IPS-18c (cell line): ENCODE results near the gene DNAAF9.
"Not testable (repeated sequence)": the region's sequence is repeated elsewhere in the genome, so short reads cannot be mapped to it uniquely, and the experiment has no call there.

Source experiments
- H3K4me3 ChIP-seq: 2 replicates; pipeline ENCODE4 v1.7.0; 2013; ENCODE audit warnings: low read depth, mild to moderate bottlenecking, low read length, moderate library complexity; ENCODE audit not compliant: insufficient read depth
- H3K9me3 ChIP-seq: one replicate; pipeline ENCODE4 v1.6.1; 2013; ENCODE audit warnings: mild to moderate bottlenecking, low read length, moderate library complexity; ENCODE audit not compliant: control insufficient read depth, insufficient read depth

Gene DNAAF9

DNA sequence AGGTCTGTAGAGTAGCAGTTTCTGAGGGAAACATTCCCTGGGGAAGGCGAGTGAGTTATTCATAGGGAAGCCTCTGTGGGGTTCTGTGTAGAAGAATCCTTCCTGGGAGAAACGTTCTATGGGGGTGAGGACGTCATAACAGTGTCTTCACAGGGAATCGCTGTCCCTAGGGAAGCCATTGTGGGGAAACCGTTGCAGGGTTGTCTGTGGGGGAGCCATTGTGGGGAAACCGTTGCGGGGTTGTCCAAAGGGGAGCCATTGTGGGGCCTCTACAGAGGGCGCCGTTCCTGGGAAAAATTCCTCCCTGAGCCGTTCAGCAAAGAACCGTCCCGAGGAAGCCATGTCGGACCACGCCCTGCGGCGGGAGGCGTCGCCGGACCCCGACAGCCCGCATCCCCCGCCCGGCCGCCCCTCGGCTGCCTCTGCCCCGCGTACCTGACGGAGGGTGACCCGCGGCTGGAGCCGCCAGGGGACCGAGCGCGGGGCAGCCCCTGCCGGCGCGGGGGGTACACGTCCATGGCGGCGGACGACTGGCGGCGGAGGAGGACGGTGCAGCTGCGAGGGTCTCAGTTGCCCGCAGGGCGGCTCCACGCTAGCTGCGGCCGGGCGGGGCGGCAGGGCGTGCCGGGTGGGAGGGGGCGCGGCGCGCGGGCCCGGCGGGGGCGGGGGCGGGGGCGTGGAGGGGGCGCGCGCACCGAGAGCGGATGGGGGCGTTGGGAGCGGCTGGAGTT lies at the start of gene DNAAF9:
Gene DNAAF9, minus strand, starts transcription at position 630 of the 731 bp plus-strand sequence. Its CDS starts 112 bp downstream, at position 518.
- peak within 1 kb of the TSS; percentile 81 for H3K4me3 ChIP-seq
- no peaks in the 10 kb centered on the region for H3K9me3 ChIP-seq

DNA sequence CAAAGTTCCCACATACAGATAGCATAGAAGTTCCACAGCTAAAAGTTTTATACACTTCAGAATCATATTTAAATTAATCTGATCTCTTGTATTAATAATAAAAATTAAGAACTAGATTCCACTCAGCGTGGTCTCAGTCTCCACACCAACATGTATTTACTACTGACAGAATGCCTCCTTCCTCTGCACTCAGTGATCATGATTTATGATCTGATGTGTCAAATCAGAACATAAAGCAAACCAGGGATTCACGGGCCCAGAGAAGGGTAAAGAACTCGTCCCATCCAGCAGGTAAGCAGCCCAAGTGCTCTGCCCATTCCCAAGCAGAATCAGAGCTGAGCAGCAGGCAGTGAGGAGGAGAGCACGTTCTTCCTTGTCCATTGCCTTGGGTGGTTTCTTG lies 49.2 kb upstream of the DNAAF9 start:
- Histone ChIP-seq H3K4me3 (no peak overlapping the region), H3K9me3 (no peaks in the 10 kb centered on the region)

DNA sequence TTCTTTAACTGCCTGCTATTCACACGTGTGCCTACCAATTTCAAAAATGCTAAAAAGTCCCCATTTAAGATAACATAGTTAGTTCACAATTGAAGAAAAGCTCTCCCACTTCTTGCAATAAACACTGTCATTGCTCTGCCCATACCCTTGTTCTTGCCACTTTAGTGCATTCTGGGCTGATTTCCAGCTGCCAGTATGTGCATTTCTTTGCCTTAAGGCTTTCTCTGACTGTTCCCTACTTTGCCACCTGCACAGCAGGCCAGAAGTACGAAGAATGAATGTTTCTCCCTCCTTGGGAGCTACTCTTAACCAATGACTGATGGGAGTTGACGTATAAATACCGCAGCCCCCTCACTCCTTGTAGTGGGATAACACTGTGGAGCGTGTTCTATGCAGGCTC lies 47.4 kb upstream of the DNAAF9 start:
- no peaks in the 10 kb centered on the region for H3K9me3 ChIP-seq
- no peak overlapping the region for H3K4me3 ChIP-seq

DNA sequence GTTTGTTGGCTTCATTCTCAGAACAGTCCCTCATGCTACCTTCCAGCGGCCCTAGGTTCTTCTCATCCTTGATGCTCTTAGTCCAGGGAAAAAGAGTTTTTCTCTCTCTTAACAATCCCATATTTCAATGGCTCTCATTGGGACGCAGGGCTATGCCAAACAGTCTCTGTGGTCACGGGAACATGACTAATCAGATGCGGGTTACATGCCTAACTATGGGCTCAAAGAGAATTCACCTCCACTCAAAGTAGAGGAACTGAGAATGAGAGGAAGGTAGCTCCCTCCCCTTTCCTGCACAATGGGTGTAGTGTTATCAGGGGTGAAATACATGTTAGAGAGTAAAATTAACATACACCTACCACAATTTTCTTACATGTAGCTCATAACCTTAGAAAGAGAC lies 45.2 kb upstream of the DNAAF9 start:
- Histone ChIP-seq H3K4me3 (no peak overlapping the region), H3K9me3 (no peaks in the 10 kb centered on the region)

DNA sequence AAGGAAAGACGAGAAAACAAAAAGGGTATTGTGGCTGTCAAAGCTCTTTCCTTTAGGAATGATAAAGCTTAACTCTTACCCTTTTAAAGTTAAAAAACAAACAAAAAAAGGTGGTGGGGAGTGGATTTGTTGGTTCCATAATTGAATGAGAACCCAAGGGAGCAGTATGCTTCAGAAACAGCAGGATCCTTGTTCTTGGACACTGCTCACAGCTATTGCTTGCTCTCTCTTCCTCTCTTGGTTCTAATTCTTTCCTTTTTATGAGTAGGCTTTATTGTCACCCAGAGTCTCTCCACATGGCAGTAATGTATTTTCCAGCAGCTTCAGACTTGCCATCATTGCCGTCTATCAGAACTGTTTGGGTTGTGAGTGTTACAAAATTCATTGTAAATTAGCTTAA lies 44.7 kb upstream of the DNAAF9 start:
- H3K9me3 ChIP-seq: no peaks in the 10 kb centered on the region
- H3K4me3 ChIP-seq: no peak overlapping the region

DNA sequence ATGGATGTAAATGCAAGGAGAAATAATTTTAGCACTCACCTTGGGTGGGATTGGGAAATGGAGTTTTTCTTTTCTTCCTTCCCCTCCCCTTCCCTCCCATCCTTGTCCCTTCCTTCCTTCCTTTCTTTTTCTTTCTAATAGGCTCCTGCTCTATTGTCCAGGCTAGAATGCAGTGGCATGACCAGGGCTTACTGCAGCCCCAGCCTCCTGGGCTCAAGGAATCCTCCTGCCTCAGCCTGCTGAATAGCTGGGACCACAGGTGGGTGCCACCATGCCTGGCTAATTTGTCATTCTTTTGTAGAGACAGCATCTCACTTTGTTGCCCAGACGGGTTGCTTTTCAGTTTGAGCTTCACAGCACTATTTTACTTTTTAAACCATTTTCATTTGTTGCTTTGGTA lies 41.9 kb upstream of the DNAAF9 start:
- Histone ChIP-seq H3K9me3 (no peaks in the 10 kb centered on the region), H3K4me3 (no peak overlapping the region)

DNA sequence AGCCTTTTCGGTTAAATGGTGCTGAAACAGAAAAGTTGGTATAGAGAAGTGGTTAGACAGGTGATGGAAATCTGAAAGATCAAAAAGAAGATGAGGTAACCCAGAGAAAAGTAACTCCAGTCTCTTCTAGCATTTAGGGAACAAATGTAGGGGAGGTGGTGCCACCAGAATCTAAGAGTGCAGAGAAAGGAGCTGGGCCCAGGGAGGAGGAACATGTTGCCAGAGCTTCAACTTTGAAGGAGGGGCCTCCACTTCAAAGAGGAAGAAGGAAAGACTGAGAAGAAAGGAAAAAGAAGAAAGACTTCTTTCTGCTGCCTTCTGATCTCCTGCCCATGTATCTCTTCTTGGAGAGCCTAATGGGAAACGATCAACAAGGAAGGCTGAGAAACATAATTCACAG lies 39.9 kb upstream of the DNAAF9 start:
- Histone ChIP-seq H3K4me3 (no peak overlapping the region), H3K9me3 (no peaks in the 10 kb centered on the region)

DNA sequence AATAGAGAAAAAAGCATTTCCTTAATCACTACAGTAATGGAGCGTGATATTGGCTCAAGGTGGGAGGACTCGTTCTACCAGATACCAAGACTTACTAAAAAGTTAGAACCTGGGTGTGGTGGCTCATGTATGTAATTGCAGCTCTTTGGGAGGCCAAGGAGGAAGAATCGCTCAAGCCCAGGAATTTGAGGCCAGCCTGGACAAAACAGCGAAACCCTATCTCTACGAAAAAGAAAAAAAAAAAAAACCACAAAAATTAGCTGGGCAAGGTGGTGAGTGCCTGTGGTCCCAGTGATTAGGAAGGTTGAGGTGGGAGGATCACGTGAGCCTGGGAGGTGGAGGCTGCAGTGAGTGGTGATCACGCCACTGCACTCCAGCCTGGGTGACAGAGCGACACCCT lies 39.3 kb upstream of the DNAAF9 start:
- H3K9me3 ChIP-seq: peaks cover 3% of the 10 kb centered on the region
- H3K4me3 ChIP-seq: no peak overlapping the region

DNA sequence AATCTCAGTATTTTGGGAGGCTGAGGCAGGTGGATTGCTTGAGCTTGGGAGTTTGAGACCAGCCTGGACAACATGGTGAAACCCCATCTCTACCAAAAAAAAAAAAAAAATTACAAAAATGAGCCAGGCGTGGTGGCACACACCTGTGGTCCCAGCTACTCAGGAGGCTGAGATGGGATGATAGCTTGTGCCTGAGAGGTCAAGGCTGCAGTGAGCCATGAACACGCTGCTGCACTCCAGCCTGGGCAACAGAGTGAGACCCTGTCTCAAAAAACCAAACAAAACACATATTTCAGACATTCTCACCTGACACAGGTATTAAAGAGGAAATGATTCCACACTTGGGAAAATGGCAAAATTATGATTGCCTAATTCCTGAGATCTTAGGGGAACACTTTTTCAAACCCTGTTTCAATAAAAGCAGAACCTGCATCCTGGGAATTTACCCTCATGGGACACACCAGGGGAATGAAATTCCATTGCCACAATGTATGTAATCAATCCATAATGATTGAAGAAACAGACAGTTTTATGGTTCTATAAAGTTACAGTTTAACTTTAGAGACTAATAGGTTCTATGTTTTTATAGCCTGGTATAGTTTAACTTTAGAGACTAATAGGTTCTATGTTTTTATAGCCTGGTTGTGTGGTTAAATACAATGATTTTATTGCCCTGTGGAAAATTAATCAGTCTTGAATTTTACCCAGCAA lies 29.6 kb upstream of the DNAAF9 start:
- Histone ChIP-seq H3K9me3 (peaks cover 2% of the 10 kb centered on the region), H3K4me3 (no peak overlapping the region)

DNA sequence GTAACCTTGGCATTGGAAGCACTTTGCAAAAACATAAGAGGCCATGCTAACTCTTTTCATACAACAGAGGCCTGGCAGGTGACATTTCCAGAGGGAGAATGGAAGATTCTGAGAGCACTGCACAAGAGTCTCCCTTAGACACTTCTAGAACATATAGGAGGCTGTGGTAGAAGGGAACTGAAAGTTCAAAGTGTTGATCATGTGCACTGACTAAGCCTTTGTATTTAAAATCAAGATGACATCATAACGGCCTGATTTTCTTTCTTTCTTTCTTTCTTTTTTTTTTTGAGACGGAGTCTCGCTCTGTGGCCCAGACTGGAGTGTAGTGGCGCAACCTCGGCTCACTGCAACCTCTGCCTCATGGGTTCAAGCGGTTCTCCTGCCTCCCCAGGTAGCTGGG lies 26.8 kb upstream of the DNAAF9 start:
- no peaks in the 10 kb centered on the region for H3K9me3 ChIP-seq
- no peak overlapping the region for H3K4me3 ChIP-seq

DNA sequence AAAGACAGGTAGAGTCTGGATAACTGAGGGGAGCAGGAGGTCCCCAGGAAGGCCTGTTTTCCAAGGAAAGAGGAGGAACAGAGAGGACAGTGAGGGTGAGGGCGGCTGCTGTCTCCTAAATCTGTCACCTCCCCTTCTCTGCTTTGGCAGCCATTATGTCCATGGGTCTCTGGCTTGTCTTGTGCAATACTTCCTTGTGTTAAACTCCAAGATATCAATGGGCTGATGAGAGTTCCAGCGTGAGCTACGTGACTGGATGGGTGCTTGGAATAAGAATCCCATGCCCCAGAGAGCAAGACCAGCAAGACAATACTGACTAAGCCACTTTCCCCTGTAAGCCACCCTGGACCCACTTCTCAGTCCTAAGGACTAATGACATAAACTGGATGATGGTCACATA lies 26.3 kb upstream of the DNAAF9 start:
- H3K4me3 ChIP-seq: no peak overlapping the region
- no peaks in the 10 kb centered on the region for H3K9me3 ChIP-seq

DNA sequence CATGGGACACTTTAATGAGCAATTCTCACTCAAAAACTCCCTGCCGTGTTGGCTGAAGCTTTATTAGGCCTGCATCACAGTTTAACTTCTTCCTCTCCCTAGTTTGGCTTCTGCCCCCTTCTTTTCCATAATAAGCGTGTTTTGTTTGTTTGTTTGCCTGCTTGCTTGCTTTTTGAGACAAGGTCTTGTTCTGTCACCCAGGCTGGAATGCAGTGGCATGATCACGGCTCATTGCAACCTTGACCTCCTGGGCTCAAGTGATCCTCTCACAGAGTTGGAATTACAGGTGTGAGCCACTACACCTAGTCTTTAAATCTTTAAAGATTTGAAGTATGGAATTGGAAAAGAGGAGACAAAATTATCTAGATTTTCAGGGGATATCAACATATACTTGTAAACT lies 25.4 kb upstream of the DNAAF9 start:
- Histone ChIP-seq H3K9me3 (no peaks in the 10 kb centered on the region), H3K4me3 (no peak overlapping the region)

DNA sequence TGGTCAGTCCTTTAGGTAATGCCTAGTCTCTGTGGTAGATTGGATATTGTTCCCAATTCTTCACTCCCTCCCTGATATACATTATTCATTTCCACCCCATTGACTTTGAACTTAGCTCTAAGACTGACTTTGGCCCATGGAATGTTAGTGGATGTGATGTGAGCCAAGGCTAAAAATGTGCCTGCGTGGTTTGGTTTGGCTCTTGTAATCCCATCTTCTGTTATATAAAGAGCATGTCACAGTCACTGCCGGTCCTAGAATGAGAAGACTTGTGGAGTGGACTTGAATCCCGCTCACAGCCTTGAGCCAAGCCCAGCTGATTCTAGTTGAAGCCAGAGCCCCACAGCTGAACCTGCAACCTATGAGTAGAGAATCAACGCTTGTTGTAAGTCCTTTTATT lies 23.6 kb upstream of the DNAAF9 start:
- H3K4me3 ChIP-seq: no peak overlapping the region

DNA sequence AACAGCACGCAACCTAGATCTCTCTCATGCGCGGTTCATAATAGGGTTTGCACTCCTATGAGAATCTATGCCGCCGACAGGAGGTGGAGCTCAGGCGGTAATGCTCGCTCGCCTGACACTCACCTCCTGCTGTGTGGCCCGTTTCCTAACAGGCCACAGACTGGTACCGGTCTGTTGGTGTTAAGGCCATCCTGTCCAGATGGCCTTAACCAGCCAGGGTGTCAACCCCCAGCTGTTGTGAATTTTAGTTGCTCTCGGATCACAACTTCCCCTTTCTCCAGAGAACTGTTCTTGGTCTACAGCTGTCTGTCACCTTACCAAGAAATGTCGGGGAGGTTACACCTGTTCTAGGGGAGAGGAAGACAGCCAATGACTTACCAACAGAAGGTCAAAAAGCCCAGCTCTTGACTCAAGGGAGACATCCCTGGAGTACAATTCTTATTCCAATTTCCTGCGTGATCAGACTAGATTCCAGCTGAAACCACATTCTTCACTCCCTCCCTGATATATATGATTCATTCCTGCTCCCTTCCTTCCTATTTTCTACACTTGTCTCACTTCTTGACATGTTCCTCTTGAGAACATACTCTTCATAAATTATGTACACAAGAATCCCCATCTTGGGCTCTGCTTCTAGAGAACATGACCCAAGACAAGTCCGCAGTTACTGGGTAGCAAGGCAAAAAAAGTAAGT lies 23.1 kb upstream of the DNAAF9 start:
- Histone ChIP-seq H3K4me3 (no peak overlapping the region), H3K9me3 (no peaks in the 10 kb centered on the region)

More for the DNA sequence above, 23.6 kb upstream of the DNAAF9 start:
- H3K9me3 ChIP-seq: no peaks in the 10 kb centered on the region

DNA sequence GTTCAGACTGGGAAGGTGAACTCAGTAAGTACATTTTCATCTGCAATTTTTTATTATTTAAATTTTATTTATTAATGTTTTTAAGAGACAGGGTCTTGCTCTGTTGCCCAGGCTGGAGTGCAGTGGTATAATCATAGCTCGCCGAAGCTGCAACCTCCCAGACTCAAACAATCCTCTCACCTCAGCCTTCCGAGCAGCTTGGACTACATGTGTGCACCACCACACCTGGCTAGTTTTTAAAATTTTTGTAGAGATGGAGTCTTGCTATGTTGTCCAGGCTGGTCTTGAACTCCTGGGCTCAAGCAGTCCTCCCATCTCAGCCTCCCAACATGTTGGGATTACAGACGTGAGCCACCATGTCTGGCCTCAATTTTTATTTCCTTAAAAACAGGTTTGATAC lies 19.3 kb upstream of the DNAAF9 start:
- H3K4me3 ChIP-seq, H3K9me3 ChIP-seq: not testable (repeated sequence)

DNA sequence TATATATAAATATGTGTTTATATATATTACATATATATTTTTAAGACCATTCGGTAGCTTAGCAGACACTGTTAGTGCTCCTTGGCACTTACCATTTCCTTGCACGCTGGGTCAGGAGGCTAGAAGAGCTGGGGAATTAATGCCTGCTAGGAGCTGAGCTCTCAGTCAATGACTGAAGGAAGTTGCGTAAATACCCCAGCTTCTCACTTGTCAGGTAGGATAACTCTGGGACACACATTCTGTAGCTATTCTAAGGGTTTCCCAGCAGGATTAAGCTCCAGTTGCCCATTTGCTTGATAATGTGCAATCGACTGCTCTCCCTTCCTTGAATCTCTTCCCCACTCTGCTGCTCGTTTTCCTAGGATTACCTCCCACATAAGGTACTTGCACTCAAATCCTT lies 15.7 kb upstream of the DNAAF9 start:
- H3K4me3 ChIP-seq: no peak overlapping the region
- H3K9me3 ChIP-seq: no peaks in the 10 kb centered on the region

DNA sequence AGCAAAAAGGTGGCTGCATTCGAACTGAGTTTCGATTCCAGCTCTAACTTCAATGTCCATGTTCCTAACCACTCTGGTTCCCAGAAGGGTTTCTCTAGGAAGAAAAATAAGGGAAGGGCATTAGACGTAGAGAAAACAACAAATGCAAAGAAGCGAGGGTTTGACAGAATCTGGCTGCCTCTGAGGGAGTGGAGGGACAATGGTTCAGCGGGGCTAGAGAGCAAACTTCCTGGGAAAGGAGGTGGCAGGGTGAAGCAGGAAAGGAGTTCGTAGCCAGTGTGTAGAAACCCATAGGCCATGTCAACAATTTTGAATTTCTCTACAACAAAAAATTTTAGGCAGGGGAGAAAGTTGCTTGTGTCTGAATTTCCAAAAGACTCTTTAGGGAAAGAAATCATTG lies 14.5 kb upstream of the DNAAF9 start:
- no peak overlapping the region for H3K4me3 ChIP-seq
- no peaks in the 10 kb centered on the region for H3K9me3 ChIP-seq

DNA sequence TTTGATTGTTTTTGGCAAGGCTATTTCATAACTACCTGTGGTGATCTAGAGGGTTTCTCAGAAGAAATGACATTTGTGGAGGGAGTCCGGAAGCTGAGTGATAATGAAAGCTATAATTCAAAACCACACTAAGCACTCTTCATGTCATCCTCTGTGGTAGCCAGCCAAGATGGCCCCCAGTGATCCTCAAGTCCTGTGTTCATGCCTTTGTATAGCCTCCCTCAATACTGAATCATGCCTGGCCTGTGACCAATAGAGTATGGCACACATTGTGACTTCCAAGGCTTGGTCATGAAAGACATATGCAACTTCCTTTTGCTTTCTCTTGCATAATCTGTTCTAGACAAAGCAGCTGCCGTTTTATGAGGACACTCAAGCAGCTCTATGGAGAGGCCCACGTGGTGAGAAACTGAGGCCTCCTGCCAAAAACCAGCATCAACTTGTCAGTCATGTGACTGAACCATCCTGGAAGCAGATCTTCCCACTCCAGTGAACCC lies 12.8 kb upstream of the DNAAF9 start:
- Histone ChIP-seq H3K4me3 (no peak overlapping the region), H3K9me3 (no peaks in the 10 kb centered on the region)
